K562 (cell line): ENCODE data around the gene RHOC. TPM values are rescaled to one million over a fixed set of nuclear protein-coding genes. Genes with fewer than 3 reads are reported as not detected.

Source experiments
- ATAC-seq: fragments of 200-7000 bp; cut with Tn5 transposase; 3 replicates; pipeline ENCODE4 v1.9.1; 2020; ENCODE audit warnings: moderate library complexity
- BruUV-seq: library from RNA; stranded (reverse); fragments of 400-500 nt; replicated peaks from 2 replicates; lab custom pipeline; 2021; lab: Mats Ljungman, UMichigan
- CTCF ChIA-PET: fragments of 300-600 bp; formaldehyde crosslinking; extraction: SDS; loops from one replicate; lab custom pipeline; 2021; ENCODE audit warnings: low intra/inter-chr PET ratio; lab: Yijun Ruan, JAX
- POLR2A ChIA-PET: fragments of 300-600, 350-650 bp; sonication (Branson Sonifier 250); formaldehyde crosslinking; extraction: SDS; loops from one replicate; lab custom pipeline; 2021; ENCODE audit warnings: antibody characterized with exemption, inconsistent platforms; lab: Yijun Ruan, JAX
- DNase-seq, 4 experiments: peaks; one replicate each; pipeline versions ENCODE4 v3.0.0 to v3.0.0-alpha.2; 2011 to 2018; ENCODE audit warnings: low spot score in 3 of 4, mixed read lengths in 3 of 4; ENCODE audit errors: extremely low read depth in 1 of 4
- FAIRE-seq: peaks from 2 replicates; lab custom pipeline; 2011; peaks lifted over from hg19 to GRCh38; lab: Jason Lieb, UNC
- H2AFZ ChIP-seq: 2 replicates; pipeline ENCODE4 v1.6.0; 2011; ENCODE audit warnings: low read depth, low read length, control low read depth, inconsistent platforms
- H3K27ac ChIP-seq: fragments of 200-600 bp; 3 replicates; pipeline ENCODE4 v1.8.0; 2011; ENCODE audit warnings: low read depth, mild to moderate bottlenecking, control low read depth, inconsistent platforms, low read length, moderate library complexity, mixed read lengths; ENCODE audit errors: extremely low read depth
- H3K27me3 ChIP-seq, 2 experiments: fragments of 300-600 bp in 1 of 2; 2 replicates in 1 of 2; 3 replicates in 1 of 2; pipeline versions ENCODE4 v1.6.0 to v1.8.0; 2011; ENCODE audit warnings: inconsistent platforms in 2 of 2, low read length in 2 of 2, mild to moderate bottlenecking in 1 of 2, mixed read lengths in 1 of 2, moderate library complexity in 1 of 2; ENCODE audit not compliant: control insufficient read depth in 2 of 2, insufficient read depth in 2 of 2
- H3K36me3 ChIP-seq: fragments of 300-600 bp; 3 replicates; pipeline ENCODE4 v1.8.0; 2011; ENCODE audit warnings: mild to moderate bottlenecking, low read length, inconsistent platforms; ENCODE audit not compliant: control insufficient read depth, insufficient read depth
- H3K4me1 ChIP-seq, 2 experiments: fragments of 200-600 bp in 1 of 2; replicated peaks in 1 of 2; 2 replicates in 1 of 2; 3 replicates in 1 of 2; pipeline versions ENCODE4 v1.5.1 to v1.8.0; 2011; ENCODE audit warnings: inconsistent platforms in 2 of 2, low read length in 2 of 2, mild to moderate bottlenecking in 1 of 2, mixed read lengths in 1 of 2, moderate library complexity in 1 of 2; ENCODE audit not compliant: control insufficient read depth in 2 of 2, insufficient read depth in 2 of 2
- H3K4me2 ChIP-seq: 2 replicates; pipeline ENCODE4 v1.6.1; 2011; ENCODE audit warnings: low read length, control low read depth, inconsistent platforms, mixed read lengths; ENCODE audit not compliant: insufficient read depth
- H3K4me3 ChIP-seq: fragments of 200-600 bp; sonication (generic), shearing (Covaris generic); 2 replicates; pipeline ENCODE4 v1.5.1; 2016; ENCODE audit warnings: control low read depth, inconsistent platforms
- H3K79me2 ChIP-seq: fragments of 200-600 bp; 3 replicates; pipeline ENCODE4 v1.8.0; 2011; ENCODE audit warnings: low read length, inconsistent platforms; ENCODE audit not compliant: control insufficient read depth, insufficient read depth
- H3K9ac ChIP-seq, 2 experiments: 2 replicates each; pipeline versions ENCODE4 v1.6.0 to v1.6.1; 2011; ENCODE audit warnings: low read depth in 2 of 2, low read length in 2 of 2, control low read depth in 1 of 2, inconsistent platforms in 1 of 2, mild to moderate bottlenecking in 1 of 2, mixed read lengths in 1 of 2; ENCODE audit not compliant: insufficient read depth in 1 of 2
- H3K9me1 ChIP-seq: one replicate; pipeline ENCODE4 v1.6.0; 2011; ENCODE audit warnings: inconsistent platforms, mild to moderate bottlenecking, low read length, moderate library complexity; ENCODE audit not compliant: control insufficient read depth, insufficient read depth
- H3K9me3 ChIP-seq: replicated peaks from 2 replicates; pipeline ENCODE4 v1.5.1; 2011; ENCODE audit warnings: low read depth, low read length, inconsistent platforms; ENCODE audit not compliant: control insufficient read depth, insufficient read depth
- H4K20me1 ChIP-seq: replicated peaks from 2 replicates; pipeline ENCODE4 v1.6.1; 2011; ENCODE audit warnings: low read length, inconsistent platforms, mixed read lengths; ENCODE audit not compliant: control insufficient read depth, insufficient read depth
- DDX20 ChIP-seq: fragments of 450-650 bp; IDR thresholded peaks from 2 replicates; pipeline ENCODE4 v1.6.1; 2016; ENCODE audit warnings: missing genetic modification characterization, low read depth, mild to moderate bottlenecking, missing compliant biosample characterization, moderate library complexity
- POLR2AphosphoS5 ChIP-seq: IDR thresholded peaks from 2 replicates; pipeline ENCODE4 v1.6.1; 2011; ENCODE audit warnings: mild to moderate bottlenecking, low read depth, low read length, moderate library complexity; ENCODE audit not compliant: control insufficient read depth, insufficient read depth
- POLR2B ChIP-seq: fragments of 450-650 bp; IDR thresholded peaks from 2 replicates; pipeline ENCODE4 v1.6.1; 2018; ENCODE audit warnings: low read depth; ENCODE audit not compliant: partially characterized antibody
- PTTG1 ChIP-seq: fragments of 450-650 bp; IDR thresholded peaks from 2 replicates; pipeline ENCODE4 v1.6.1; 2016; ENCODE audit warnings: low read depth, mild to moderate bottlenecking, missing genetic modification characterization, missing compliant biosample characterization
- RAD21 ChIP-seq, 2 experiments: fragments of 250-450 bp in 1 of 2; fragments of 450-650 bp in 1 of 2; sonication (Bioruptor Pico) in 1 of 2; formaldehyde crosslinking in 1 of 2; IDR thresholded peaks in 1 of 2; conservative IDR thresholded peaks in 1 of 2; 2 replicates each; pipeline versions ENCODE4 v1.4.0 to v1.8.0; 2020 to 2022; ENCODE audit warnings: mild to moderate bottlenecking in 2 of 2, moderate library complexity in 1 of 2
- RBM25 ChIP-seq: fragments of 200-400 bp; formaldehyde crosslinking; IDR thresholded peaks from 2 replicates; pipeline ENCODE4 v1.6.1; 2018; ENCODE audit warnings: low read length, low read depth, moderate library complexity; ENCODE audit not compliant: severe bottlenecking
- SMARCB1 ChIP-seq: IDR thresholded peaks from 2 replicates; pipeline ENCODE4 v1.6.1; 2011; ENCODE audit warnings: improper control_type of control experiment, low read depth; ENCODE audit not compliant: insufficient read length
- TOE1 ChIP-seq, 2 experiments: fragments of 450-650 bp in 1 of 2; sonication (generic) in 1 of 2; formaldehyde crosslinking in 1 of 2; IDR thresholded peaks; 2 replicates each; pipeline versions ENCODE4 v1.7.1 to v1.8.0; 2016 to 2022; ENCODE audit warnings: borderline replicate concordance in 2 of 2, mild to moderate bottlenecking in 2 of 2, antibody characterized with exemption in 1 of 2, inconsistent platforms in 1 of 2, low read depth in 1 of 2, missing genetic modification reagents in 1 of 2, moderate library complexity in 1 of 2
- ZFP91 ChIP-seq: sonication (generic); formaldehyde crosslinking; IDR thresholded peaks from 2 replicates; pipeline ENCODE4 v1.8.0; 2022; ENCODE audit warnings: mild to moderate bottlenecking, missing genetic modification reagents
- WGBS: fragments of 100-300 bp; shearing (Covaris generic); methylation state at CpG from one replicate; pipeline ENCODE4 v1.1.6; 2016; ENCODE audit warnings: low coverage, mixed read lengths; ENCODE audit not compliant: insufficient coverage; ENCODE audit errors: missing lambda C conversion rate; 5-methylcytosine and 5-hydroxymethylcytosine counted together
- in situ Hi-C: fragments of 300-500 bp; cut with MboI; formaldehyde crosslinking; loops from 4 replicates; pipeline ENCODE4 v1.15.0; 2018; ENCODE audit warnings: inconsistent platforms, mixed read lengths
- intact Hi-C: fragments of 100-400 bp; cut with micrococcal nuclease; formaldehyde crosslinking; loops from 2 replicates; pipeline ENCODE4 v1.14.2; 2022
- polyA plus RNA-seq, 8 experiments: library from polyadenylated mRNA; depleted of rRNA in 4 of 8; stranded (reverse) in 5 of 8; unstranded in 3 of 8; fragments of >200 nt; fragmentation: Nextera tagmentation in 2 of 8; fragmentation: Illumina TruSeq in 1 of 8; extraction: Ambion mirVana in 2 of 8; extraction: Trizol in 1 of 8; gene quantifications; 2 replicates each; pipeline versions ENCODE4 v1.2.1 to v1.2.3, GENCODE V29; 2011 to 2014; ENCODE audit warnings: inconsistent platforms in 1 of 8, missing spikeins in 1 of 8
- total RNA-seq, 7 experiments: library from RNA; depleted of rRNA in 6 of 7; stranded (reverse); fragments of >200 nt in 6 of 7; fragmentation: Illumina TruSeq in 2 of 7; extraction: Trizol in 2 of 7; gene quantifications; 2 replicates each; pipeline versions ENCODE4 v1.2.1 to v1.2.3, GENCODE V29; 2011 to 2021; ENCODE audit warnings: low replicate concordance in 1 of 7
- TF ChIP-seq, protein P1 (sequence below): sonication (generic); formaldehyde crosslinking; IDR thresholded peaks from 2 replicates; pipeline ENCODE4 v1.8.0; 2022; ENCODE audit warnings: mild to moderate bottlenecking, missing genetic modification reagents
- TF ChIP-seq, protein P2 (sequence below): fragments of 450-650 bp; IDR thresholded peaks from 2 replicates; pipeline ENCODE4 v1.6.1; 2017; ENCODE audit warnings: antibody characterized with exemption, mild to moderate bottlenecking

Gene RHOC
- total and polyA plus RNA-seq, 9 of the 15 experiments (the other 6 are each of a cell fraction or from before 2014, with no cell fraction given): 35.2 to 364 (median 204) TPM

- H3K9me1 ChIP-seq: peaks cover 9% of the 10 kb centered on the region
- intact Hi-C loops: no loop called here
- no peak for FAIRE-seq
- ChIA-PET CTCF (no interaction called here), POLR2A (interaction anchor here (0.5 to 8.7 kb wide), 6 partner anchors 10 to 68 kb away, joined by 3 to 104 read pairs (median 3); partner anchors contain the start of gene MOV10)
- ATAC-seq: no peak
- no peak overlapping the region for H3K4me3 ChIP-seq
- no peak overlapping the region for H3K4me2 ChIP-seq
- H3K27me3 ChIP-seq: no peaks in the 10 kb centered on the region
- BruUV-seq: no TSS peak
- no peak overlapping the region for H2AFZ ChIP-seq
- TF ChIP-seq RAD21 (CRISPR knock-in tag; conservative IDR thresholded peaks at IDR 0.05 in 1 of 2, IDR thresholded peaks at IDR 0.05 in 1 of 2): no peak
- no peak for TF ChIP-seq SMARCB1
- no peak for TF ChIP-seq RBM25
- no peak for TF ChIP-seq ZFP91
- no peak for TF ChIP-seq PTTG1 (tag)
- no peak for TF ChIP-seq DDX20 (tag)
- TF ChIP-seq POLR2B: no peak
- no peak for TF ChIP-seq POLR2AphosphoS5
- TF ChIP-seq, protein P1, sequence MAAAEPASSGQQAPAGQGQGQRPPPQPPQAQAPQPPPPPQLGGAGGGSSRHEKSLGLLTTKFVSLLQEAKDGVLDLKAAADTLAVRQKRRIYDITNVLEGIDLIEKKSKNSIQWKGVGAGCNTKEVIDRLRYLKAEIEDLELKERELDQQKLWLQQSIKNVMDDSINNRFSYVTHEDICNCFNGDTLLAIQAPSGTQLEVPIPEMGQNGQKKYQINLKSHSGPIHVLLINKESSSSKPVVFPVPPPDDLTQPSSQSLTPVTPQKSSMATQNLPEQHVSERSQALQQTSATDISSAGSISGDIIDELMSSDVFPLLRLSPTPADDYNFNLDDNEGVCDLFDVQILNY (CRISPR knock-in tag): no peak
- TF ChIP-seq, protein P2, sequence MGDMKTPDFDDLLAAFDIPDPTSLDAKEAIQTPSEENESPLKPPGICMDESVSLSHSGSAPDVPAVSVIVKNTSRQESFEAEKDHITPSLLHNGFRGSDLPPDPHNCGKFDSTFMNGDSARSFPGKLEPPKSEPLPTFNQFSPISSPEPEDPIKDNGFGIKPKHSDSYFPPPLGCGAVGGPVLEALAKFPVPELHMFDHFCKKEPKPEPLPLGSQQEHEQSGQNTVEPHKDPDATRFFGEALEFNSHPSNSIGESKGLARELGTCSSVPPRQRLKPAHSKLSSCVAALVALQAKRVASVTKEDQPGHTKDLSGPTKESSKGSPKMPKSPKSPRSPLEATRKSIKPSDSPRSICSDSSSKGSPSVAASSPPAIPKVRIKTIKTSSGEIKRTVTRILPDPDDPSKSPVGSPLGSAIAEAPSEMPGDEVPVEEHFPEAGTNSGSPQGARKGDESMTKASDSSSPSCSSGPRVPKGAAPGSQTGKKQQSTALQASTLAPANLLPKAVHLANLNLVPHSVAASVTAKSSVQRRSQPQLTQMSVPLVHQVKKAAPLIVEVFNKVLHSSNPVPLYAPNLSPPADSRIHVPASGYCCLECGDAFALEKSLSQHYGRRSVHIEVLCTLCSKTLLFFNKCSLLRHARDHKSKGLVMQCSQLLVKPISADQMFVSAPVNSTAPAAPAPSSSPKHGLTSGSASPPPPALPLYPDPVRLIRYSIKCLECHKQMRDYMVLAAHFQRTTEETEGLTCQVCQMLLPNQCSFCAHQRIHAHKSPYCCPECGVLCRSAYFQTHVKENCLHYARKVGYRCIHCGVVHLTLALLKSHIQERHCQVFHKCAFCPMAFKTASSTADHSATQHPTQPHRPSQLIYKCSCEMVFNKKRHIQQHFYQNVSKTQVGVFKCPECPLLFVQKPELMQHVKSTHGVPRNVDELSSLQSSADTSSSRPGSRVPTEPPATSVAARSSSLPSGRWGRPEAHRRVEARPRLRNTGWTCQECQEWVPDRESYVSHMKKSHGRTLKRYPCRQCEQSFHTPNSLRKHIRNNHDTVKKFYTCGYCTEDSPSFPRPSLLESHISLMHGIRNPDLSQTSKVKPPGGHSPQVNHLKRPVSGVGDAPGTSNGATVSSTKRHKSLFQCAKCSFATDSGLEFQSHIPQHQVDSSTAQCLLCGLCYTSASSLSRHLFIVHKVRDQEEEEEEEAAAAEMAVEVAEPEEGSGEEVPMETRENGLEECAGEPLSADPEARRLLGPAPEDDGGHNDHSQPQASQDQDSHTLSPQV: no peak
- no peak for TF ChIP-seq TOE1 (IDR thresholded peaks at IDR 0.05; ENCODE audit: borderline replicate concordance)
- no peak for TF ChIP-seq TOE1 (CRISPR knock-in tag; IDR thresholded peaks at IDR 0.05; ENCODE audit: borderline replicate concordance, low read depth)
- DNase-seq: no peak
- peaks cover 29 to 41% of the 10 kb centered on the region in 2 experiments for H3K4me1 ChIP-seq
- in situ Hi-C loops: no loop called here
- no peak overlapping the region for H3K27ac ChIP-seq
- 88% methylated on average over 6 of the region's 6 CpGs for WGBS
- no peak overlapping the region for H3K9ac ChIP-seq
- no peaks in the 10 kb centered on the region for H3K9me3 ChIP-seq
- H4K20me1 ChIP-seq: no peaks in the 10 kb centered on the region
- peaks cover 87% of the 10 kb centered on the region for H3K36me3 ChIP-seq
- peaks cover 5% of the 10 kb centered on the region; the same call in 2 of the 3 replicates for H3K79me2 ChIP-seq
These were observed 13.1 kb downstream of the RHOC start for GRCh38 chr1:112693821-112694220.
